ENCODE data around the gene DNTT. TPM values are rescaled to one million over a fixed set of nuclear protein-coding genes. Genes with fewer than 3 reads are reported as not detected.

Gene DNTT
- total RNA-seq, 1 donor from 2014 or later, result not detected

DNA sequence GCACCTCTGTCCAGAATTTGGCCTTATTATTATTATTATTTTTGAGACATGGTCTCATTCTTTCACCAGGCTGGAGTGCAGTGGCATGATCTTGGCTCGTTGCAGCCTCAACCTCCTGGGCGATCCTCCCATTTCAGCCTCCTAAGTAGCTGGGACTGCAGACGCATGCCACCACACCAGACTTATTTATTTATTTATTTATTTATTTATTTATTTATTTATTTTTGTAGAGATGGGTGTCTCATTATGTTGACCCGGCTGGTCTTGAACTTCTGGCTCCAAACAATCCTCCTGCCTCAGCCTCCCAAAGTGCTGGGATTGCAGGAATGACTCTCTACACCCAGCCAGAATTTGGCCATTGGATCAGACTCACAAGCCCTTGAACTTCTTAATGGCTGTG, 39.3 kb upstream of the DNTT start:
- no peak for TF ChIP-seq CTCF (IDR thresholded peaks at IDR 0.05; ENCODE audit: partially characterized antibody, unreplicated experiment)
- Mint-ChIP-seq H3K27me3 (ENCODE audit: unreplicated experiment) (peaks cover 4% of the 10 kb centered on the region), H3K27ac (ENCODE audit: unreplicated experiment) (no peak overlapping the region), H3K36me3 (ENCODE audit: unreplicated experiment) (no peaks in the 10 kb centered on the region), H3K4me1 (ENCODE audit: low read depth, unreplicated experiment) (peaks cover 13% of the 10 kb centered on the region), H3K4me3 (ENCODE audit: unreplicated experiment) (no peak overlapping the region), H3K9me3 (ENCODE audit: unreplicated experiment) (peaks cover 2% of the 10 kb centered on the region)
- DNase-seq, result no peak

- Mint-ChIP-seq H3K4me1 (ENCODE audit: low read depth, unreplicated experiment) (peaks cover 6% of the 10 kb centered on the region), H3K4me3 (ENCODE audit: unreplicated experiment) (no peak overlapping the region), H3K36me3 (ENCODE audit: unreplicated experiment) (no peaks in the 10 kb centered on the region), H3K27ac (ENCODE audit: unreplicated experiment) (no peak overlapping the region), H3K9me3 (ENCODE audit: unreplicated experiment) (no peaks in the 10 kb centered on the region), H3K27me3 (ENCODE audit: unreplicated experiment) (no peaks in the 10 kb centered on the region)
- no peak for DNase-seq
- no peak for TF ChIP-seq CTCF (IDR thresholded peaks at IDR 0.05; ENCODE audit: partially characterized antibody, unreplicated experiment)
Observed at GRCh38 chr10:96266118-96266770, 38.0 kb upstream of the DNTT start.

- Mint-ChIP-seq H3K27ac (ENCODE audit: unreplicated experiment) (no peak overlapping the region), H3K9me3 (ENCODE audit: unreplicated experiment) (no peaks in the 10 kb centered on the region), H3K4me1 (ENCODE audit: low read depth, unreplicated experiment) (peaks cover 6% of the 10 kb centered on the region), H3K27me3 (ENCODE audit: unreplicated experiment) (no peaks in the 10 kb centered on the region), H3K4me3 (ENCODE audit: unreplicated experiment) (no peak overlapping the region), H3K36me3 (ENCODE audit: unreplicated experiment) (no peaks in the 10 kb centered on the region)
- DNase-seq, result no peak
- no peak for TF ChIP-seq CTCF (IDR thresholded peaks at IDR 0.05; ENCODE audit: partially characterized antibody, unreplicated experiment)
Observed at GRCh38 chr10:96267234-96267705, 37.0 kb upstream of the DNTT start.

GRCh38 chr10:96268341-96268909, 35.8 kb upstream of the DNTT start:
- H3K36me3 Mint-ChIP-seq (ENCODE audit: unreplicated experiment), result no peaks in the 10 kb centered on the region
- no peak overlapping the region for H3K27ac Mint-ChIP-seq (ENCODE audit: unreplicated experiment)
- no peak for DNase-seq
- no peak for TF ChIP-seq CTCF (IDR thresholded peaks at IDR 0.05; ENCODE audit: partially characterized antibody, unreplicated experiment)
- H3K9me3 Mint-ChIP-seq (ENCODE audit: unreplicated experiment), result no peaks in the 10 kb centered on the region
- no peak overlapping the region for H3K4me3 Mint-ChIP-seq (ENCODE audit: unreplicated experiment)
- H3K27me3 Mint-ChIP-seq (ENCODE audit: unreplicated experiment), result peaks cover 2% of the 10 kb centered on the region
- peaks cover 6% of the 10 kb centered on the region for H3K4me1 Mint-ChIP-seq (ENCODE audit: low read depth, unreplicated experiment)

Data from glutamatergic neuron (in vitro differentiated cells).